Measurements from ENCODE around the gene INSIG1. TPM values are rescaled to one million over a fixed set of nuclear protein-coding genes. Genes with fewer than 3 reads are reported as not detected.

Gene INSIG1
- total RNA-seq, 1 donor from 2014 or later, result 55.7 TPM

DNA sequence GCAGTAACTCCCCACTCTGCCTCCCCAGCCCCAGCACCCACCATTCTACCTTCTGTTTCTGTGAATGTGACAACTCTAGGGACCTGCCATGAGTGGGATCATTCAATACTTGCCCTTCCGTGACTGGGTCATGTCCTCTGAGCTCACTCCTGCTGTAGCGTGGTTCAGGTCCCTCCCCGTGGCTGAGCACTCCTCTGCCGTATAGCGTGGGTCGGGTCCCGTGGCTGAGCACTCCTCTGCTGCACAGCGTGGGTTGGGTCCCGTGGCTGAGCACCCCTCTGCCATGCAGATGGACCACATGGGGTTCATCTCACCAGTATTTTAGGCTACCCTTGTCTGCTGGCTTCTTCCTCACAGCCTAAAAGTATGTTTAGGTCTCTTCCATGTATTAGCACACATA, 43.0 kb downstream of the INSIG1 start:
- Histone ChIP-seq H3K4me3 (ENCODE audit: insufficient read depth, low read depth, low read length) (no peak overlapping the region), H3K36me3 (ENCODE audit: insufficient read depth, low read length) (no peaks in the 10 kb centered on the region), H3K9me3 (ENCODE audit: insufficient read depth, low read depth, low read length) (no peaks in the 10 kb centered on the region), H3K4me1 (ENCODE audit: insufficient read depth, low read length) (no peaks in the 10 kb centered on the region), H4K20me1 (ENCODE audit: insufficient read depth, low read length) (no peaks in the 10 kb centered on the region), H3K9ac (ENCODE audit: low read length) (no peak overlapping the region), H3K79me2 (ENCODE audit: insufficient read depth, low read length) (no peaks in the 10 kb centered on the region), H2AFZ (ENCODE audit: low read depth, low read length) (no peak overlapping the region), H3K27me3 (ENCODE audit: insufficient read depth, low read length) (peaks cover 3% of the 10 kb centered on the region), H3K27ac (ENCODE audit: low read depth, low read length) (no peak overlapping the region), H3K4me2 (ENCODE audit: low read length) (no peak overlapping the region)
- no peak for DNase-seq (ENCODE audit: low read depth)
- H3K9me3 Mint-ChIP-seq (ENCODE audit: unreplicated experiment), result peaks cover 8% of the 10 kb centered on the region
- peaks cover 38% of the 10 kb centered on the region for H3K27me3 Mint-ChIP-seq (ENCODE audit: low read depth, unreplicated experiment)
- no peaks in the 10 kb centered on the region for H3K36me3 Mint-ChIP-seq (ENCODE audit: low read depth, unreplicated experiment)
- FAIRE-seq, result no peak
- no peak overlapping the region for H3K4me3 Mint-ChIP-seq (ENCODE audit: unreplicated experiment)
- H3K4me1 Mint-ChIP-seq (ENCODE audit: low read depth, unreplicated experiment), result peaks cover 3% of the 10 kb centered on the region
- no peak overlapping the region for H3K27ac Mint-ChIP-seq (ENCODE audit: unreplicated experiment)
- no peak for TF ChIP-seq EZH2 (IDR thresholded peaks at IDR 0.05; ENCODE audit: insufficient read depth, low read length)
- TF ChIP-seq, protein P1, sequence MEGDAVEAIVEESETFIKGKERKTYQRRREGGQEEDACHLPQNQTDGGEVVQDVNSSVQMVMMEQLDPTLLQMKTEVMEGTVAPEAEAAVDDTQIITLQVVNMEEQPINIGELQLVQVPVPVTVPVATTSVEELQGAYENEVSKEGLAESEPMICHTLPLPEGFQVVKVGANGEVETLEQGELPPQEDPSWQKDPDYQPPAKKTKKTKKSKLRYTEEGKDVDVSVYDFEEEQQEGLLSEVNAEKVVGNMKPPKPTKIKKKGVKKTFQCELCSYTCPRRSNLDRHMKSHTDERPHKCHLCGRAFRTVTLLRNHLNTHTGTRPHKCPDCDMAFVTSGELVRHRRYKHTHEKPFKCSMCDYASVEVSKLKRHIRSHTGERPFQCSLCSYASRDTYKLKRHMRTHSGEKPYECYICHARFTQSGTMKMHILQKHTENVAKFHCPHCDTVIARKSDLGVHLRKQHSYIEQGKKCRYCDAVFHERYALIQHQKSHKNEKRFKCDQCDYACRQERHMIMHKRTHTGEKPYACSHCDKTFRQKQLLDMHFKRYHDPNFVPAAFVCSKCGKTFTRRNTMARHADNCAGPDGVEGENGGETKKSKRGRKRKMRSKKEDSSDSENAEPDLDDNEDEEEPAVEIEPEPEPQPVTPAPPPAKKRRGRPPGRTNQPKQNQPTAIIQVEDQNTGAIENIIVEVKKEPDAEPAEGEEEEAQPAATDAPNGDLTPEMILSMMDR (IDR thresholded peaks at IDR 0.05; ENCODE audit: insufficient read depth, low read depth, low read length), result no peak

DNA sequence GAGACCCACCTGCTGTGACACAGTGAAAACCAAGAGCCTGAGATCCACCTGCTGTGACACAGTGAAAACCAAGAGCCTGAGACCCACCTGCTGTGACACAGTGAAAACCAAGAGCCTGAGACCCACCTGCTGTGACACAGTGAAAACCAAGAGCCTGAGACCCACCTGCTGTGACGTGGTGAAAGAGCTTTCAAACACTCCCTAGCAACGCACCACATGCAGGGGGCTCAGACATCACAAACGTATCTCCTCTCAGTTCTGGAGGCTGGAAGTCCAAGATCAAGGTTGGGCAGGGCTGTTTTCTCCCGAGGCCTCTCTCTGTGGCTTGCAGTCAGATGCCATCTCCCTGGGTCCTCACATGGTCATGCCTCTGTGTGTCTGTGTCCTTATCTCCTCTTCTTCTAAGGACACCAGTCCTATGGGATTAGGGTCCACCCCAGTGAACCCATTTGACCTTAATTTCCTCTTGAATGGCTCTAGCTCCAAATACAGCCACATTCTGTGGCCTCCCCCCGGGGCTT, 43.8 kb downstream of the INSIG1 start:
- H3K79me2 ChIP-seq (ENCODE audit: insufficient read depth, low read length), result no peaks in the 10 kb centered on the region
- no peak overlapping the region for H3K4me2 ChIP-seq (ENCODE audit: low read length)
- Mint-ChIP-seq H3K4me1 (ENCODE audit: low read depth, unreplicated experiment) (peaks cover 3% of the 10 kb centered on the region), H3K4me3 (ENCODE audit: unreplicated experiment) (no peak overlapping the region), H3K27ac (ENCODE audit: unreplicated experiment) (no peak overlapping the region), H3K27me3 (ENCODE audit: low read depth, unreplicated experiment) (peaks cover 38% of the 10 kb centered on the region), H3K36me3 (ENCODE audit: low read depth, unreplicated experiment) (no peaks in the 10 kb centered on the region), H3K9me3 (ENCODE audit: unreplicated experiment) (peaks cover 6% of the 10 kb centered on the region)
- no peak overlapping the region for H3K4me3 ChIP-seq (ENCODE audit: insufficient read depth, low read depth, low read length)
- H3K4me1 ChIP-seq (ENCODE audit: insufficient read depth, low read length), result no peaks in the 10 kb centered on the region
- H3K27ac ChIP-seq (ENCODE audit: low read depth, low read length), result no peak overlapping the region
- H4K20me1 ChIP-seq (ENCODE audit: insufficient read depth, low read length), result no peaks in the 10 kb centered on the region
- no peak for FAIRE-seq
- no peaks in the 10 kb centered on the region for H3K9me3 ChIP-seq (ENCODE audit: insufficient read depth, low read depth, low read length)
- no peaks in the 10 kb centered on the region for H3K36me3 ChIP-seq (ENCODE audit: insufficient read depth, low read length)
- TF ChIP-seq, protein P1 (IDR thresholded peaks at IDR 0.05; ENCODE audit: insufficient read depth, low read depth, low read length), result no peak
- no peak for TF ChIP-seq EZH2 (IDR thresholded peaks at IDR 0.05; ENCODE audit: insufficient read depth, low read length)
- no peak overlapping the region for H2AFZ ChIP-seq (ENCODE audit: low read depth, low read length)
- peaks cover 3% of the 10 kb centered on the region for H3K27me3 ChIP-seq (ENCODE audit: insufficient read depth, low read length)
- DNase-seq (ENCODE audit: low read depth), result no peak
- no peak overlapping the region for H3K9ac ChIP-seq (ENCODE audit: low read length)

DNA sequence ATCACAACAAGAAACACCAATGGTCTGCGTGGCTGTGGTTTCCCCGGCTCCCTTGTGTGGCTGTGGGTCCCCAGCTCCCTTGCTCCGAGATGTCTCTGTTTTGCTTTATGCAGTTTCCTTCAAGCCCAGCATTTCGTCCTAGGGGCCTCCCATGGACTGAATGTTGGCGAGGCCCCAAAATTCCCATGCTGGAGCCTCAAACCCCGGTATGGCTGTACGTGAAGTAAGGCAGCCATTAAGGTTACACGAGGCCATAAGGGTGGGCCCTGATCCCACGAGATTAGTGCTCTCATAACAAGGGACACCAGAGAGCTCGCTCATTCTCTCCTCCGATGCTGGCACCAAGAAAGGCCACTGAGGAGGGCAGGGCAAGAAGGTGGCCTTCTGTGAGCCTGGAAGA, 44.6 kb downstream of the INSIG1 start:
- H3K9me3 Mint-ChIP-seq (ENCODE audit: unreplicated experiment), result peaks cover 6% of the 10 kb centered on the region
- H3K36me3 ChIP-seq (ENCODE audit: insufficient read depth, low read length), result no peaks in the 10 kb centered on the region
- DNase-seq (ENCODE audit: low read depth) (no peak), FAIRE-seq (no peak)
- H3K4me3 ChIP-seq (ENCODE audit: insufficient read depth, low read depth, low read length), result no peak overlapping the region
- peaks cover 3% of the 10 kb centered on the region for H3K4me1 Mint-ChIP-seq (ENCODE audit: low read depth, unreplicated experiment)
- no peak overlapping the region for H3K27ac ChIP-seq (ENCODE audit: low read depth, low read length)
- no peak overlapping the region for H3K4me3 Mint-ChIP-seq (ENCODE audit: unreplicated experiment)
- no peaks in the 10 kb centered on the region for H3K79me2 ChIP-seq (ENCODE audit: insufficient read depth, low read length)
- no peak overlapping the region for H2AFZ ChIP-seq (ENCODE audit: low read depth, low read length)
- no peaks in the 10 kb centered on the region for H3K4me1 ChIP-seq (ENCODE audit: insufficient read depth, low read length)
- H4K20me1 ChIP-seq (ENCODE audit: insufficient read depth, low read length), result no peaks in the 10 kb centered on the region
- H3K9ac ChIP-seq (ENCODE audit: low read length), result no peak overlapping the region
- no peaks in the 10 kb centered on the region for H3K36me3 Mint-ChIP-seq (ENCODE audit: low read depth, unreplicated experiment)
- H3K9me3 ChIP-seq (ENCODE audit: insufficient read depth, low read depth, low read length), result no peaks in the 10 kb centered on the region
- TF ChIP-seq, protein P1 (IDR thresholded peaks at IDR 0.05; ENCODE audit: insufficient read depth, low read depth, low read length), result no peak
- no peak for TF ChIP-seq EZH2 (IDR thresholded peaks at IDR 0.05; ENCODE audit: insufficient read depth, low read length)
- H3K4me2 ChIP-seq (ENCODE audit: low read length), result no peak overlapping the region
- H3K27ac Mint-ChIP-seq (ENCODE audit: unreplicated experiment), result no peak overlapping the region
- peaks cover 3% of the 10 kb centered on the region for H3K27me3 ChIP-seq (ENCODE audit: insufficient read depth, low read length)
- H3K27me3 Mint-ChIP-seq (ENCODE audit: low read depth, unreplicated experiment), result peaks cover 38% of the 10 kb centered on the region

Data from astrocyte (in vitro differentiated cells and primary cell).